DND-41 (cell line): ENCODE measurements around the gene AARS1.
"Not testable (repeated sequence)": the region's sequence is repeated elsewhere in the genome, so short reads cannot be mapped to it uniquely, and the experiment has no call there.

Experiments used
- ATAC-seq: fragments of 200-7000 bp; cut with Tn5 transposase; 3 replicates; pipeline ENCODE4 v1.9.1; 2021; ENCODE audit warnings: low read depth; ENCODE audit not compliant: insufficient read depth
- DNase-seq: peaks from one replicate; pipeline ENCODE4 v3.0.0-alpha.2; 2020
- H2AFZ ChIP-seq: 2 replicates; pipeline ENCODE4 v1.6.0; 2012; ENCODE audit warnings: low read depth, low read length
- H3K27ac ChIP-seq: 2 replicates; pipeline ENCODE4 v1.5.1; 2012; ENCODE audit warnings: low read length, inconsistent platforms
- H3K27me3 ChIP-seq: fragments of 200-600 bp; sonication (generic); 2 replicates; pipeline ENCODE4 v1.6.0; 2012; ENCODE audit warnings: low read length, mild to moderate bottlenecking, inconsistent platforms; ENCODE audit not compliant: insufficient read depth, poor library complexity
- H3K36me3 ChIP-seq: 2 replicates; pipeline ENCODE4 v1.5.1; 2012; ENCODE audit warnings: low read length, inconsistent platforms; ENCODE audit not compliant: insufficient read depth
- H3K4me1 ChIP-seq: 2 replicates; pipeline ENCODE4 v1.5.1; 2012; ENCODE audit warnings: mild to moderate bottlenecking, low read length; ENCODE audit not compliant: insufficient read depth
- H3K4me2 ChIP-seq: 2 replicates; pipeline ENCODE4 v1.6.0; 2012; ENCODE audit warnings: mild to moderate bottlenecking, moderate library complexity, low read length, inconsistent platforms; ENCODE audit not compliant: insufficient read depth
- H3K4me3 ChIP-seq, 2 experiments: fragments of 200-600 bp in 1 of 2; shearing (Covaris generic) in 1 of 2; 2 replicates each; pipeline ENCODE4 v1.5.1; 2012 to 2016; ENCODE audit warnings: inconsistent platforms in 2 of 2, low read length in 2 of 2, mild to moderate bottlenecking in 2 of 2, low read depth in 1 of 2, moderate library complexity in 1 of 2
- H3K79me2 ChIP-seq: 2 replicates; pipeline ENCODE4 v1.6.0; 2012; ENCODE audit warnings: low read length, inconsistent platforms; ENCODE audit not compliant: insufficient read depth
- H3K9ac ChIP-seq: 2 replicates; pipeline ENCODE4 v1.6.0; 2012; ENCODE audit warnings: low read depth, mild to moderate bottlenecking, inconsistent platforms, low read length, moderate library complexity
- H3K9me3 ChIP-seq: 2 replicates; pipeline ENCODE4 v1.5.1; 2012; ENCODE audit warnings: low read length, moderate library complexity, mild to moderate bottlenecking, inconsistent platforms; ENCODE audit not compliant: insufficient read depth, severe bottlenecking
- H4K20me1 ChIP-seq: 2 replicates; pipeline ENCODE4 v1.6.0; 2012; ENCODE audit warnings: low read length; ENCODE audit not compliant: insufficient read depth
- CTCF ChIP-seq: IDR thresholded peaks from 2 replicates; pipeline ENCODE4 v1.5.1; 2012; ENCODE audit warnings: borderline replicate concordance, low read length, moderate library complexity, mild to moderate bottlenecking; ENCODE audit not compliant: poor library complexity, severe bottlenecking; ENCODE audit errors: extremely low read depth
- EZH2 ChIP-seq: IDR thresholded peaks from 3 replicates; pipeline ENCODE4 v1.6.1; 2012; ENCODE audit warnings: borderline replicate concordance, low read depth, mild to moderate bottlenecking, moderate library complexity, low read length, inconsistent platforms; ENCODE audit not compliant: severe bottlenecking

The AARS1 gene

GRCh38 chr16:70289229-70290094 lies at the start of gene AARS1:
AARS1 (minus strand) TSS chr16:70289506; CDS start chr16:70282763, 6,743 bp downstream.
- peak within 1 kb of the TSS; percentile 74 for H3K4me3 ChIP-seq
- no peaks in the 10 kb centered on the region for H3K9me3 ChIP-seq
- peak within 1 kb of the TSS; percentile 87 for H2AFZ ChIP-seq
- peak within 1 kb of the TSS; percentile 68 for H3K4me2 ChIP-seq
- peak; percentile 97 for ATAC-seq
- H3K9ac ChIP-seq, result peak within 1 kb of the TSS; percentile 97
- H3K4me1 ChIP-seq, result peaks cover 42% of the 10 kb centered on the region
- H3K36me3 ChIP-seq, result peaks cover 26% of the 10 kb centered on the region
- TF ChIP-seq EZH2, result no peak
- no peak for TF ChIP-seq CTCF
- H3K27me3 ChIP-seq, result no peaks in the 10 kb centered on the region
- H3K79me2 ChIP-seq, result peaks cover 48% of the 10 kb centered on the region
- H3K27ac ChIP-seq, result peak within 1 kb of the TSS; percentile 98
- peaks cover 15% of the 10 kb centered on the region; the same call in 1 of the 2 replicates for H4K20me1 ChIP-seq
- peak; percentile 99 for DNase-seq

- Histone ChIP-seq H3K4me1 (no peaks in the 10 kb centered on the region), H2AFZ (no peak overlapping the region), H3K4me3 (no peak overlapping the region), H3K27ac (no peak overlapping the region), H3K9ac (no peak overlapping the region), H3K4me2 (no peak overlapping the region), H3K9me3 (no peaks in the 10 kb centered on the region), H3K79me2 (no peaks in the 10 kb centered on the region), H3K27me3 (no peaks in the 10 kb centered on the region), H4K20me1 (no peaks in the 10 kb centered on the region), H3K36me3 (no peaks in the 10 kb centered on the region)
- no peak for ATAC-seq
- DNase-seq, result no peak
- TF ChIP-seq CTCF (no peak), EZH2 (no peak)
Observed at GRCh38 chr16:70337814-70338213, 48.5 kb upstream of the AARS1 start.

GRCh38 chr16:70332728-70333127 lies 43.4 kb upstream of the AARS1 start:
- not testable (repeated sequence) for H3K27ac ChIP-seq, ATAC-seq, H3K9ac ChIP-seq

GRCh38 chr16:70331588-70332358 lies 42.5 kb upstream of the AARS1 start:
- H3K36me3 ChIP-seq, result peaks cover 3% of the 10 kb centered on the region; the same call in 1 of the 2 replicates

More at GRCh38 chr16:70332728-70333127, 43.4 kb upstream of the AARS1 start:
- H3K36me3 ChIP-seq, H3K27me3 ChIP-seq, H3K4me2 ChIP-seq, H2AFZ ChIP-seq, H3K4me1 ChIP-seq, DNase-seq, H4K20me1 ChIP-seq, H3K4me3 ChIP-seq, H3K79me2 ChIP-seq, H3K9me3 ChIP-seq: not testable (repeated sequence)

More at GRCh38 chr16:70331588-70332358, 42.5 kb upstream of the AARS1 start:
- no peak overlapping the region for H2AFZ ChIP-seq
- DNase-seq (peak; percentile 38), ATAC-seq (peak; percentile 80)
- H3K27me3 ChIP-seq, result no peaks in the 10 kb centered on the region
- H3K9me3 ChIP-seq, result no peaks in the 10 kb centered on the region
- H3K9ac ChIP-seq, result no peak overlapping the region
- no peaks in the 10 kb centered on the region for H4K20me1 ChIP-seq
- no peaks in the 10 kb centered on the region for H3K4me1 ChIP-seq
- no peak overlapping the region for H3K27ac ChIP-seq
- TF ChIP-seq CTCF, result peak; percentile 64
- no peak for TF ChIP-seq EZH2
- H3K4me2 ChIP-seq, result no peak overlapping the region
- no peak overlapping the region for H3K4me3 ChIP-seq
- H3K79me2 ChIP-seq, result no peaks in the 10 kb centered on the region
